ACHN (cell line): ENCODE data around the gene STAP1.
"Not testable (repeated sequence)": the region's sequence is repeated elsewhere in the genome, so short reads cannot be mapped to it uniquely, and the experiment has no call there.

Source experiments
- DNase-seq: peaks from one replicate; pipeline ENCODE4 v3.0.0-alpha.2; 2015
- in situ Hi-C: cut with HindIII; loops from 2 replicates; pipeline ENCODE4 v1.10.0; 2017; ENCODE audit warnings: low sequenced_read_pairs, low pct_ligation_motif_present, low pct_unique_long_range_greater_than_20kb

Gene STAP1

DNA sequence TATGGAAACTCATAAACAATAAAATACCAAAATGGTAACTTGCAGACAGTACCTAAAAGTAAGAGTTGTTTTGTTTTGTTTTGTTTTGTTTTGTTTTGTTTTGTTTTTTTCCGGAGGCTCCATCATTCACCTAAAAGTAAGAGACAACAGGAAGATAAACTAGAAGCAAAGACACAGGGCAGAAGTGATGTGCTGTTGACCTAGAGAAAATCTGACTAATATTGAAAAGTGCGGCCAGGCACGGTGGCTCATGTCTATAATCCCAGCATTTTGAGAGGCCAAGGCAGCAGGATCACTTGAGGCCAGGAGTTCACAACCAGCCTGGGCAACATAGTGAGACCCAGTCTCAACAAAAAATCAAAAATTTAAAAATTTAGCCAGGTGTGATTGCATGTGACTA is 7.7 kb upstream of the STAP1 start:
- no peak for DNase-seq
- in situ Hi-C loops, result no loop called here

DNA sequence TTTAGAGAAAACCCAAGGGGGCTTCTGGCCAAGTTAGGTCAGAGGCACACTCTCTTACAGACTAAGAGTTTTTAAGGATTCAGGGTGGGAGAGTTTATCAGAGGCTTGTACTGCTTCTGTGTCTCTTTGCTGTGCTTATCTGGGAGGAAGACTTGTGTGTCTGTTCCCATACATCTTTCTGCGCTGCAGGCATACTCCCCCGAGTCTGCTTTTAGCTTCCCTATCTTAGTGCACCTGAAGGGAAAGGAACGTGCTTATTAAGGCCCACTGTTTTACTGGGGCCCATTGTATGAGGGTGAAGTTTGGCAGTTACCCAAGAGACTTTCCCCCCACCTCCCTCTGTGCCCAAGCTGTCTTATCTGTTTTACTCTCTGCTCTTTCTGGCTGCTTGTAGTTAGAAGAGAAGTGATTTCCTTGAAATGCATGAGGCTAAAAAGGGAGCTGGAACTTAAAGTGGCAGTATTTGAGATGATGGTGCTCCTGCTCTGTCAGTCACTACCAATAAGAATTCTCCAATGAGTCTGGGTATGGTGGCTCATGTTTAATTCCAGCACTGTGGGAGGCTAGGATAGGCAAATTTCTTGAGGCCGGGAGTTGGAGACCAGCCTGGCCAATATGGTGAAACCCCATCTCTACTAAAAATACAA is 6.3 kb upstream of the STAP1 start:
- DNase-seq, in situ Hi-C loops: not testable (repeated sequence)

DNA sequence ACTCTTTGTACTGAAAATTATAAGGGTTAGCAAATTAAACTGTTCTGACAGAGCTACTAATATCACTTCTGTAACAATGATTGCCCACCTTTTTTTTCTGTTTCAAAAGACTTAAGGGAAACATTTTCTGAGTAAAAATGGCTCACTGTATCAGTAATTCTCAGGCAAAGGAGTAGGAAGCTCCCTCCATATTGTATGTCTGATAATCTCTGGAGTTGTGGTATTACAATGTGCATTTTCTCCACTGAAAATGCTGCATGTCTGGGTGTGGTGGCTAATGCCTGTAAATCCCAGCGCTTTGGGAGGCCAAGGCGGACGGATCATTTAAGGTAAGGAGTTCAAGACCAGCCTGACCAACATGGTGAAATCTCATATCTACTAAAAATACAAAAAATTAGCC is 4.4 kb upstream of the STAP1 start:
- no peak for DNase-seq
- in situ Hi-C loops, result no loop called here

DNA sequence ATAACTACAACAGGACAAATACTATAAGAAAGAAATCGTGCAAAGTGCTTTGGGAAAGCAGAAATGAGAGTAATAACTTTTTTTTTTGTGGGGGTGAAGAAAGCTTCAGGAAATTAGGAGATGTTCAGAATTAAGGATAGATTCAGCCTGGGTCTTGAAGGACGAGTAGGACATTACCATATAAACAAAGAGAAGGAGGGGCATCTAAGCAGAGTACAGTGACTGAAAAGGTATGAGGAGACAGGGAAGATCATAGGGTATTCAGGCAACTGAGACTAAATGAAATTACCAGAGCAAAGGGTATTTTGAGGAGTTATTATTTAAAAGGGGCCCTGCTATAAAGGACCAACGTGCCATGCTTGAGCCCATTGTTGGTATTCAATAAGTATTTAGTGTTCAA is 3.1 kb upstream of the STAP1 start:
- in situ Hi-C loops, result no loop called here
- DNase-seq, result no peak

DNA sequence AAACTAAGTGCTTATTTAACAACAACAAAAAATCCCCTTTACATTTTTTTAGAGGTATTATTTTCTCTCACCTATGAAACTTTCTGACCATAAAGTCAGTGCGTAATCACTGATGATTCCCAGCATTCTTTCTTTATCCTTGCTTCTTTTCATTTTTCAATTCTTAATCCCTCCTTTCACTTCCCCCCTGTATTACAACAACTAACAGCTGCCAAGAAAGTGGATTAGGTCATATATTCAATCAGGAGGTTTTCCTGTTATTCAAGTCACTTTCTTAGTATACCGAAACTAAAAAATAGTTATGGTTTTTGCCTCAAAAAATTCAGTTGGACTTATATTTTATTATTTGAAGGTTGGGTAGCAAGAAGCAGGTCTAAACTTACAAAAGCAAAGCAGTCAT is 2.1 kb upstream of the STAP1 start:
- DNase-seq, result no peak
- in situ Hi-C loops, result no loop called here

DNA sequence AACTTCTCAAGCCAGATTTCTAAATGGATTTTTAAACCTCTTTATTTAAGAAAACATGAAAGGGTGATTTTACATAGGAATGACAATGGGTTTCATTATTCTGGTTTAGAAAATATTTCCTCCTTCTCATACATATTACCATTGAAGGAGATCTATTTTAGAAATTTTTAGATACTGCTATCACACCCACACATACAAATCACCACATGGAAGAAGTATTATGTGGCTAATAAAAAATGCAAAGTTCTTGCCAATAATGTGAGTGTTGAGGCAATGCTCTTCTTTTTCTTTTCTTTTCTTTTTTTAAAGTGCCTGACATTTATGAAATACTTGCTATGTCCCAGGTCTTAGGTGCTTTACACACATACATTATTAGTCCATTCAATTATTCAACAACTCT is 6.8 kb downstream of the STAP1 start:
- DNase-seq, result no peak
- in situ Hi-C loops, result no loop called here

DNA sequence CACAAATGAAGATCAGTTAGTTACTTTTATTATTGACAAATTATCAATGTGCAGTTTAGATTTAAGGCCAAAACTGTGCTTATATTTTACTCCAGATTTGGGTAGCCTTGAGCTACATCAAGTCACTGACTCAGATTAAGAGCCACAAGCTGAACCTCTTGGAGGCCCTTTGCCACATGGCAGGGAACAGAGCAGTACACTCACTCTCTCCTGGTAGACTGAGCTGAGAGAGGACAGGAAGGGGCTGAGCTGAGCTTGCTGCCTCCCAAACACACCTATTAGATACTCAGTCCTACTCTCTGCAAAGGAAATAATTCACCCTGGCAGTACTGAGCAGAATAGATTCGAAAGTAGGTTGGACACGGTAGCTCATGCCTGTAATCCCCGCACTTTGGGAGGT is 7.8 kb downstream of the STAP1 start:
- in situ Hi-C loops, result no loop called here
- DNase-seq, result no peak

DNA sequence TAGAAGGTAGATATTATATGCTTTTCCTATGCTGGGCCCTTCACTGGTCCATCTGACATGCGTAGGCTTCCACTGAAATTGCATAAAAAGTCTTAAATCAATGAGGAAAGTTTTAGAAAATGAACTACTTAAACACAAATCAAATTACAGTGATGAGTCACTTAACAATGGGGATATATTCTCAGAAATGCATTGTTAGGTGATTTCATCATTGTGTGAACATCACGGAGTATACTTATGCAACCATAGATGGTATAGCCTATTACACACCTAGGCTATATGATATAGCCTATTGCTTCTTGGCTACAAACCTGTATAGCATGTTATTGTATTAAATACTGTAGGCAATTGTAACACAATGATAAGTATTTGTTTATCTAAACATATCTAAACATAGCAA is 10.3 kb downstream of the STAP1 start:
- in situ Hi-C loops, result no loop called here
- DNase-seq, result no peak

DNA sequence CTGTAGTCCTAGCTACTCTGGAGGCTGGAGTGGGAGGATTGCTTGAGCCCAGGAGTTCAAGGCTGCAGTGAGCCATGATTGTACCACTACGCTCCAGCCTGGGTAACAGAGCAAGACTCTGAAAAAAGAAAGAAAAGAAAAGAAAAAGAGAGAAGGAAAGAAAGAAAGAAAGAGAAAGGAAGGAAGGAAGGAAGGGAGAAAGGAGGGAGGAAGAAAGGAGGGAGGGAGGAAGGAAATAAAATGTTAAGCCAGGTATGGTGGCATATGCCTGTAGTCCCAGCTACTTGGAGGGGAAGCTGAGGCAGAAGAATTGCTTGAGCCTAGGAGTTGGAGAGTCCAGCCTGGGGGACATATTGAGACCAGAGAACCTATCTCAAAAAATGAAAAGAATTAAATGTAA is 12.0 kb downstream of the STAP1 start:
- DNase-seq, result no peak
- in situ Hi-C loops, result no loop called here

DNA sequence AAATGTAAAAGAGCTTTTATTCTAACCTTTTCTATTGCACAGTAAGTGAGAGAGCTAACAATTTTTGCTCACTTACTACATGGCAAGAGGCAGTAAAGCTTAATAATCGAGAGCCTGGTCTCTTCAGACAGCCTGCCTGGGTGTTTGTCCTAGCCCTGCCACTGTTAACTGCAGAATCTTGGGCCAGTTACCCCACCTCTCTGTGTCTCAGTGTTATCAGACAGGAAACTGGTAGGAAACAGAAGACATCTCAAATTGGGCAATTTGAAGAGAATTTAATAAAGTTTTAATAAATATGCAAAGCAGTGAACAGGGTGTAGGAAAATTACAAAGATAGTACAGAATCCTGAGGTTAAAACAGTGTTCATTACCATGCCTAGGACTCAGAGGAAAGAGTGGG is 13.4 kb downstream of the STAP1 start:
- in situ Hi-C loops, result no loop called here

DNA sequence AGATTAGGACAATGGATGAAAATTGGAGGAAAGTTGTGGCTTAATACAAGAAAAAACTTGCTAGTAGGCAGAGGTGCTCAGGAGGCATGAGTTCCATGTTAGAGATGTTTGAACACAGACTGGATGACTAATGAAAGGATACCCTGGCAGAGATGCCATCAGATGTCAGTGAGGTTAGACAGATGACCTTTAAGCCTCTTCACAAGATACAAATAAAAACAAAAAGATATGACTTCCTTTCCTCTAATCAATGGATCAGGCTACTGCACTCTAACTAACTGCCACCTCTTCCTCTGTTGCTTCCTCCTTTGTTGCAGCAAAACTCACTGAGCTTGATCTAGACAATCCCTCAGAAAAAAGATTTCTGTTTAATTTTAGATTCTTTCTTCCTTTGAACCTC is 14.7 kb downstream of the STAP1 start:
- in situ Hi-C loops, result no loop called here
- DNase-seq, result no peak

More for the DNA sequence above, 13.4 kb downstream of the STAP1 start:
- no peak for DNase-seq

DNA sequence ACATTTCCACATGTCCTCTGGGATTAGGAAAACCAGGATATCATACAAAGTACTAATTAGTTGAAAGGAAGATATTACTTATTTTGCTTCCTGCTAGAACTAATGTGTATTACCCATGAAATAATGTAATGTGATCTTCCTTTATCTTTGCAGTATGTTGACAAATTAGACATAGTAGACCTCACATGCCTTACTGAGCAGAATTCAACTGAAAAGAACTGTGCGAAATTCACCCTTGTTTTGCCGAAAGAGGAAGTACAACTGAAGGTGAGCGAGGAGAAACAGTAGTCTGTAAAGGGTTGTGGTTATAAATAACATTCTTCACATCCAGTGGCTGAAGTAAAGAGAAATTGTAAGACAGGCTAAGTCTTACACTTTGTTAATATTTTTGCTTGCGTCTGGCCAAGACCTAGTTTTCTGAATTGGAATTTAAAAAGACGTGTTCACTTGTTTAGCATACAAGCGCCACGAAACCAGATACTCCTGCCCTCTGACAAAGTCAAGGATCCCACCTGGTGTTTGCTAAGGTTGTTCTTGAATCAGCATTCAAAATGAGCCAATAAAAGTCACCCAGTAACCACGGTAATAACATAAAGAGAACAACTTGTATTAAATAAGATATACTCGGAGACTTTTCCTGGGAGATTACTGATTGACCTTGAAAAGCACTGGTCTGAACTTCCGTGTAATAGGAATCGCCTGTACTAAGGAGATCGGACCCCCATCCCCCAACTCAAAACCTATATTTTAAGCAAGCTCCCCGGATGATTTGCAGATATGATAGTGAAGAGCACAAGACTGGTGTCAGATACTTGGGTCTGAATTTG is 16.9 kb downstream of the STAP1 start:
- in situ Hi-C loops, result no loop called here
- no peak for DNase-seq

DNA sequence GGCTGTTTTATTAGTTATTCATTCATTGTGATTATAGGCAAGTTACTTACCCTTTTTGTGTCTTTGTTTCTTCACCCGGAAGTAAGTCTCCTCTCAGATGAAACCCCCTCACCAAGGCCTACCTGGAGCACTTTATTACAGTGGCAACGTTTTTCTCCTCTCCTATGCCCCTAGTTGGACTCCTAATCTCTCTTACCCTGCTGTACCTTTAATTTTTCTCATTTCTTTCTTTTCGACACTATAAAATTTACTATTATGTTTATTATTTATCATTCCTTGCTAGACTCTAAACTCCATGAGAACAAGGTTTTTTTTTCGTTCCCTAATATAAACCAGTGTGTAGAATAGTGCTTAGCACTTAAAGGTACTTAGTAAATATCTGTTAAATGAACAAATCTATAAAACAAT is 17.5 kb downstream of the STAP1 start:
- no peak for DNase-seq
- in situ Hi-C loops, result no loop called here

DNA sequence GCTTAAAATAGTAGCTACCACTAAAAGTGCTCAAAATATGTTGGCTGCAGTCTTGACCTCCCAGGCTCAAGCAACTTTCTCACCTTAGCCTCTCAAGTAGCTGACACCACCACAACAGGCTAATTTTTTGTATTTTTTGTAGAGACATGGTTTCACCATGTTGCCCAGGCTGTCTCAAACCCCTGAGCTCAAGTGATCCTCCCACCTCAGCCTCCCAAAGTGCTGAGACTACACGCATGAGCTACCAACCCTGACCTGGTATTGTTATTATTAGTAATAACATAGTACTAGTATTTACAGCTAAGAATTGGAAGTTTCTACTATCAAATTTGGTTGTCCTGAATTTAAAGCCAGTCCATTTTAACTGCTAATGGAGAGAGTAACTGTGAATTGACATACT is 18.0 kb downstream of the STAP1 start:
- no peak for DNase-seq
- in situ Hi-C loops, result no loop called here

DNA sequence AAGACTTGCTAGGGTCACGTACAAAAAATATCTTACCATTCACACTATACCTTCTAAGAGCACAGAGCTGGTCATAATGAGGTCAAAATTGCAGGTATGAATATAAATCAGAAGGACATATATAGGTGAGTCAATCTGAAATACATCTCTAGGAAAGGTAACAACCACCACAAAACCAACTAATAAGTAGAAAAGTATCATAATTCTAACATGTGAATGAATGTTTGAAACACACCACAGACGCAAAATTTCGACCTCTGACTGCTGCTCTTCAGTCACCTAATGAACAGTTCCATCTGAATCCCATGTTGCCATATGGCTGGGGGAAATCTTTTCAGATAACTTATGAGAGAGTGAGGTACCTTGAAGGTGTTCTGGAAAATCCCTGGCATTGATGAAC is 22.1 kb downstream of the STAP1 start:
- DNase-seq, result no peak
- in situ Hi-C loops, result no loop called here

DNA sequence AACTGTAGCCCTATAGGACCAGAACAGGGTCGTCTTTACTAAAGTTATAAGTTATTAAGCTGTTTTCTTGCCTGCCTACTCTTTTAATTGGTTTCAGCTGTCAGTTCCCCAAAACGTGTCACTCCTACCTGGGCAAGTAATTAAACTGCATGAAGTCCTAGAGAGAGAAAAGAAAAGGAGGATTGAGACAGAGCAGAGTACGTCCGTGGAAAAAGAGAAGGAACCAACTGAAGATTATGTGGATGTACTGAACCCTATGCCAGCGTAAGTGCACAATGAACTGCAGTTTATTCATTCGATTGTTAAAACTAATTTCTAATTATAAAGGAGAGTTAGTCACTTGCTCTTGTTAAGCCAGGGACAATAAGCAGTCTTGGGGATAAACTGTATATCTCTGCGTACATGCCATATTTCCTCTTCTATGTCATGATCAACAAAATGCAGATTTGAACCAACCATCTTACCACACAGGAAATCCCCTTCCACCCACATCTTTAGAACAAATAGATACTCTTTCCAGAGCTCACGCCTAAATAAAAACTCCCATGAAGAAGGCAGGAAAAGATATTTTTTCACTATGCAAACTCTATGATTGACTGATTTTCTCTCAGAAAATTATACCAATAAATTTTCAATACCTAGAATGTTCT is 22.8 kb downstream of the STAP1 start:
- no peak for DNase-seq
- in situ Hi-C loops, result no loop called here

DNA sequence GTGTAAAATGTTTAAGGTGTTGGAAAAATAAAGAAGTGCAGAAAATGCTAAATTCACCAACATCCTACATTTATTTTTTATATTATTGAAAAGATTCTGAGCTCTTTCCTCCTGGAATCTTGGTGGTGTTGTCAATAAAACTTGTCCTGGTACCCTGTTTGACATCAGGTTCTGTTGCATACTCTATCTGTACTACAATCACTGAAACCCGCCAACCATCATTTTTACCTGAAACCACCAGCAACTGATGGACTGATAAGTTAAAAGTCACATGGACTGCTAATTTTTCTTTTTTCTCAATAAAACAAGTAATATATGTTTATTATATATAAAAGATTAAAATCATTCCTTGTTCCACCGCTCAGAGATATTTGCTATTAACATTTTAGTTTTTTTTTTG is 23.4 kb downstream of the STAP1 start:
- in situ Hi-C loops, result no loop called here
- DNase-seq, result no peak

DNA sequence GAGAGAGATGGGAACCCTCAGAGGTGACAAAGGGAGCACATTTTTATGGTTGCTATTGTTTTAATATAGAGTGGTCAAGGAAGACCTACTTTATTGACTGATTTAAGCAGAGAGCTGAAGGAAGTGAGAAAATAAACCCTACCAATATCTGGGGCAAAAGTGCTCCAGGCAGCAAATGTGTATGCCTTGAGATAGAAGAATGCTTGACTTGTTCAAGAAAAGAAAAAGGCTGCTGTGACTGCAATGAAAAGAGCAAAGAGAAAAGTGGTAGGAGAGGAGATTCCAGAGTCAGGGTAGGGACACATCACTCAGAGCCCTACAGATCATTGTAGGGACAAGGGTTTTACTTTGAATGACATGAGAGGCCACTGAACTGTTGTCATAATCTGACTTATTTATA is 26.0 kb downstream of the STAP1 start:
- no peak for DNase-seq
- in situ Hi-C loops, result no loop called here

DNA sequence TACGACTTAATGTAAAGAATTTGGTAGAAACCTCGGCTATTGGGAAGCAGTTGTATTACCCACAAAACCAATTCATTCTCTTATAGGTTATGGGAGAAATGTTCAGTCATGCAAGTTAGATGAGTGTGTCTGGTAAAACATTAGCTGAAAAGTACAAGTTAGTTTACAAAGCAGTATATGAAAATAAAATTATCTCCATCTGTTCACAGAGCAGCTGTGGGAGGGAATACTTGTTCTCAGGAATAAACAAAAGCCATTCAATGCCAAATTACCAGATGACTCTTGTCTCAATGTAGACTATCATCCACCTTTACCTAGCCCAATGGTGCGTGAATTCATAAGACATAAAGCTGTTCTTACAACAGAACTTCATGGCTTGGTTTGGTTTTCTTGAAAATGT is 28.6 kb downstream of the STAP1 start:
- DNase-seq, result peak; percentile 4
- in situ Hi-C loops, result no loop called here

DNA sequence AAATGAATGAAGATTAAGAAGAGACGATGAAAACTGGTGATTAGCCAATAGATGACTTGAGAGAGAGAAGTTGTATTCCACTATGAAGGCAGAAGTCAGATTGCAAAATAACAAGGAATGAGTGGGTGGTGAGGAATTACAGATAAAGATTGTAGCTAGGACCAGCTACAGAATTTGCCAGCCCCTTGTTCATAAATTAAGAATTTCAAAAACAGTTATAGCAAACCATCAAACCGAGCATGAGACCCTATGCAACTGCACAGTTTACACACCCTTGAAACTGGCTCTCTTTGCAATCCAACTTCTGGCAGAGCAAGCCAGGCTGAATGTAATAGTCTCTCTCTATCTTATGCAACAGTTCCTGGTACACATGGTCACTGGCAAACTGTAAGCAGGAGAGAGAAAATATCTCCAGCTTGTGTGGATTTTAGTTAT is 35.2 kb downstream of the STAP1 start:
- in situ Hi-C loops, result no loop called here
- DNase-seq, result no peak
